Epidermal melanocyte (primary cell): ENCODE results near the gene WNT5B.
"Not testable (repeated sequence)": the region's sequence is repeated elsewhere in the genome, so short reads cannot be mapped to it uniquely, and the experiment has no call there.

Source experiments
- DNase-seq: peaks from one replicate; pipeline ENCODE4 v3.0.0; 2011; ENCODE audit warnings: low spot score; ENCODE audit not compliant: insufficient read length

Gene WNT5B

DNA sequence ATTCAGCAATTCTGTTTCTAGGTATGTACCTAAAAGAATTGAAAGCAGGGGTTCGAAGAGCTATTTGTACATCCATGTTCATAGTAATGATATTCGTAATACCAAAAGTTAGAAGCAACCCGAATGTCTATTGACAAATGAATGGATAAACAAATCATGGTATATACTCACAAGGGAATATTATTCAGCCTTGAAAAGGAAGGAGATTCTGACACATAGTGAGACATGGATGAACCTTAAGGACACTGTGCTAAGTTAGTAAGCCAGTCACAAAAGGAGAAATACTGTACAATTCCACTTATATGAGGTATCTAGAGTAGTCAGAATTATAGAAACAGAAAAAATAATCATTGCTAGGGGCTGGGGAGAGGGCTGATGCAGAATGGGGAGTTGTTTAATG lies 30.3 kb upstream of the WNT5B start:
- no peak for DNase-seq

DNA sequence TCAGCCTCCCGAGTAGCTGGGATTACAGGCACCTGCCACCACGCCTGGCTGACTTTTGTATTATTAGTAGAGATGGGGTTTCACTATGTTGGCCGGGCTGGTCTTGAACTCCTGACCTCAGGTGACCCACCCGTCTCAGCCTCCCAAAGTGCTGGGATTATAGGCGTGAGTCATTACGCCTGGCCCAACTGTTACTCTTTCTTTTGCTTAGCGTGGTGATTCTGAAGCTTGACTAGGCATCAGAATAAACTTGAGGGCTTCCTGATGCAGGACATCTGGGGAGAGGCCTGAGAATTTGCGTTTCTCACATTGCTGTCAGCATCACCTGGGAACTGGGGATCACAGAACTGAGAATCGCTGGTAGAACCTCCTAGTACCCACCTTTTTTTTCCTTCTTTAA lies 26.3 kb upstream of the WNT5B start:
- not testable (repeated sequence) for DNase-seq

DNA sequence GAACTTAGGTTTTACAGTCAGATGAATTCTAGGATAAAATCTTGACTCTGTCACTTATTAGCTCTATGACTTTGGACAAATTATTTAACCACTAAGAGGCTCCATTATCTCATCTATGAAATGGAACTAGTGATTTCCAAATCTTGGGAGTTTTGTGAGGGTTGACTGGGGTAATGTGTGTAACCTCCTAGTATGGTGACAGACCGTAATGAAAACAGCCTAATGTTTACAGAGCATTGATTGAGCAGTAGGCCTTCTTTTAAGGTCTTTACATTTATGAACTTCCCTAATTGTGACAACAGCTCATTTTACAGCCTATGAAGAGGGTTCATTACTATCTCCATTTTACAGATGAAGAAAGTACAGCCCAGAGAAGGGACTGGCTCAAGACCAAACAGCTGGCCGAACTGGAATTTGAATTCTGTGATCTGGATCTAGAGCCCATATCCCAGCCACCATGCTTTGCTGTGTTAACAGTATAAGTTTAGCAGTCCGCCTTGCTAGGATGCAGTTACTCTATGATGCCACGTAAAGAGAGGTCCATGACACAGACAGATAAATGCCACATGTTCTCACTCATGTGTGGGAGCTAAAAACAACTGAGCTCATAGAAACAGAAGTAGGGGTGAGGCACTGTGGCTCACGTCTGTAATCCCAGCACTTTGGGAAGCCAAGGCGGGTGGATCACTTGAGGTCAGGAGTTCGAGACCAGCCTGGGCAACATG lies 25.6 kb upstream of the WNT5B start:
- no peak for DNase-seq

GRCh38 chr12:1604464-1604863 lies 24.6 kb upstream of the WNT5B start:
- DNase-seq, result no peak

GRCh38 chr12:1605129-1606020 lies 23.7 kb upstream of the WNT5B start:
- DNase-seq, result no peak

GRCh38 chr12:1606021-1606622 lies 22.9 kb upstream of the WNT5B start:
- no peak for DNase-seq

DNA sequence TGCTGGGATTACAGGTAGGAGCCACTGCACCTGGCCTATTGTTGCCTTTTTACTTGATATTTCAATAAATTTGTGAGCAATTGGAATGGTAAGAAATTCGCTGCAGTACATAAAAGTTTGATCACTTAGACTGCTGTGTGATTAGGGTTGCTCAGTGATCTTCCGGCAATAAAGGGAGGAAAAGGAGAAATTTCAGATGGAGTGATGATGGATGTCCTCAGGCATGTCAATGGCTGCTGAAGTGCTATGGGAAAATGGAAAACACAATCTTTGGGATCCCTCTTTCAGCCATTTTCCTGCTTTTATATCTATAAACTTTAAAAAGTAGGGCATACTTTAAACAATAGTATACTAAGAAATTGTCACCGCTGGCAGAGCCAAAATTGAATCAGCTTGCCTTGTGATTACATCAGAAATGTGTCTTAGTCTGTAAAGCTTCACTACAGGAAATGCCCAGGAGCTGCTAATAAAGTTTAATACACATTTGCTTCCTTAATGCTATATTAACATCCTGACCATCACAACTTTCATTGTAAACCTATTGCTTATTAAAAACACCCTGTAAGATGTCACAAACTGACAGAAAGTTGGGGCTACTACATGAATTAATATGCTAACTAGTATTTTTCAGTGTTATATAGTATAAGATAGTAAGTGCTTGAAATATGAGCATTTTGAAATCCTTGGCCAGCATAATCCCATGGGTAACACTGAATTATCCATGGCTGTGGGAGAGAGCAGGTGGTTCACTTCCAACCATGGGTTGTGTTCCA lies 20.9 kb upstream of the WNT5B start:
- DNase-seq, result no peak

DNA sequence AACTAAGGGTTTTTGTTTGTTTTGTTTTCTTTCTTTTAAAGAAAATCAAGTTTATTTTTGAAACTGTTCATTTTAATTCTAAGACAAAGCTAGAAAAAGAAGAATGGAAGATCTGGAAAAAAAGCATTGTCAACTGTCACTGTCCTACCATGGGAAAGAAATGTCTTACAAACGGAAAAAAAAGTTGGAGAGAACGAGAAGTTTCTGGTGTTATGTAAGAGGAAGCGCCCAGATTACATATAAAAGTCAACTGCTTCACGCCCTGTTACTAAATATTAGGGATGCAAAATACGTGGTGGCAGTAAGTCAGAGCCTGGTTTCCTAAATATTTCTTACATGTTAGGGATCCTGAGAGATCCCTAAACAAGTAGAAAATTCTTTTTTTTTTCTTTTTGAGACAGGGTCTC lies 20.3 kb upstream of the WNT5B start:
- no peak for DNase-seq

- DNase-seq, result no peak
Observed at GRCh38 chr12:1610072-1610643, 18.9 kb upstream of the WNT5B start.

GRCh38 chr12:1611803-1612572 lies 17.0 kb upstream of the WNT5B start:
- no peak for DNase-seq

GRCh38 chr12:1613860-1614259 lies 15.2 kb upstream of the WNT5B start:
- no peak for DNase-seq

- no peak for DNase-seq
Observed at GRCh38 chr12:1614360-1614759, 14.7 kb upstream of the WNT5B start.

DNA sequence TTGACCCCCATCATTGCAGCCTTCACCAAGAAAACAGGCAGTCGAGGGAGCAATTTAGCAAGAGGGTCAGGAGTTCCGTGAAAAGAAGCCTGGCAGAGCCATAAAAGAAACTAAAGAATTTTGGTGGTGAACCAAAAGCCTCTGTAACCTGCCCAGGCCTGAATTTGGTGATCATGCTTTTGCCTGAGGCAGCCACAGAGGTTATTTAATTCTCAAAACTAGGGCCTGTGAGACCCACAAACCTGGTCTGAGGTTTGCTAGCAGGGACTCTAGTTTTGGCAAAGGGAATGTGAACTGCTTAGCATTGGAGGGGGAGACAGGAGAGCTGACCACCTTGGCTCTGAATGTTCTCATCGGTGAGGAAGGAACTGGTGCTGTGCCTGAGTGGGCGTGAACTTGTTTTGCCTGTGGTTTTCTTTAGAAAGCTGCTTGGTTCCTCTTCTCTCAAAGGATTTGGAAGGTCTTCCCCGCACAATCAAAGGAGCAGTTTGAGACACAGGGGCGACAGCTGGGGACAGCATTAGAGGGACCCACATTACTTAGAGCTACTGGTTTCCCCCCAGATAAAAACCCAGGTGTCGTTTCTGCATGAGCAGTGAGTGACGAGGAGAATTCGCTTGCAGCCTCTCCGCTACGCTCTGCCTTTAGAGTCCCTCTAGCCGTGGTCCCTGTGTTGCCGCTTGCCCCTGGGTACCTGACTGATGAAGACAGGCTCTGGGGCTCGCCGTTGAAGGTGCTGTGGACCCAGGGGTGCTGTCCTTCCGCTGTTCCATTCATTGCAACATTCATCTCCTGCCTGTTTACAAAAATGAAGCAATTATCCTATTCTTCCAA lies 12.6 kb upstream of the WNT5B start:
- DNase-seq, result no peak

- DNase-seq, result no peak
Observed at GRCh38 chr12:1618489-1618888, 10.5 kb upstream of the WNT5B start.

DNA sequence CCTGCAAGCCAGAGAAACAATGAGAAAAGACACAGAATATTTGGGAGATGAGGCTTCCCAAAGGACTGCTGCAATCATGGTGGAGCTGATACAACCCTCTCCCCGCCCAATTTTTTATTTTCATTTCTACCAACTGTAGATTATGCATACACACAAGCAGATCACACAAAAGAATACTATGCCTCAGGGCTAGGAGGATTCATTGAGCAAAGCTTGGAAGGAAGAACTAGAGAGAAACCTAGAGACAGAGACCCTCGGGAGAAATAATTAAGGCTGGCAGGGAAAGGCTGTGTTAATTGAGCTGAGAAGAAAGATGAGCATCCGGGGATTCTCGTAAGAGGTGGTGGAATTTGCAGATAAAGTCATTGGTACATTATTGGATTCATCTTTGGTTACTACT lies 9.9 kb upstream of the WNT5B start:
- DNase-seq, result no peak

DNA sequence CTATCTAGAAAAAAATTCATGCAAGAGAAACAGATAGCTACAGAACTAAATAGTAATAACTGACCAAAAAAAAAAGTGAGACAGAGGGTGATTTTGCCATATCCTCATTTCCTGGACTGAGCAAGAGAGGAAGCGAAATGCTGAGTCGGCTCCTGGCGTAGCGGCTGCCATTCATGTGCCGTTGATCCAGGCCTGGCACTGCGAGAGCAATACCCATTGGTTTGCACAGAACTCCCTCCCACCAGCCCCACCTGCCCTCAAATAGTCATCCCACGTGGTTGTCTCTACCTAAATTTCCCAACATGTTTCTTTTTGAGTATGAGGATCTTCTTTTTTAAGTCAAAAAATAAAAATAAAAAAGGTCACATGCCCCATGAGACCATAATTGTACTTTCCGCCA lies 9.4 kb upstream of the WNT5B start:
- no peak for DNase-seq

- no peak for DNase-seq
Observed at GRCh38 chr12:1620092-1620491, 8.9 kb upstream of the WNT5B start.

- no peak for DNase-seq
Observed at GRCh38 chr12:1622406-1622805, 6.6 kb upstream of the WNT5B start.

- no peak for DNase-seq
Observed at GRCh38 chr12:1629338-1630132, 504 bp downstream of the WNT5B start.
